SK-N-SH treated with all-trans-retinoic acid at 6 μM for 48 hours (cell line): ENCODE data around the gene AP1S1.

Experiments
- BACH2 ChIP-seq: fragments of 250-450 bp; sonication (Bioruptor Pico); IDR thresholded peaks from 2 replicates; pipeline ENCODE4 v1.9.0; 2021; ENCODE audit warnings: mild to moderate bottlenecking, borderline replicate concordance
- CSDC2 ChIP-seq: fragments of 250-450 bp; sonication (Bioruptor Pico); IDR thresholded peaks from 2 replicates; pipeline ENCODE4 v1.5.0; 2020; ENCODE audit warnings: mild to moderate bottlenecking, moderate library complexity
- CSRNP3 ChIP-seq: fragments of 250-450 bp; sonication (Bioruptor Pico); IDR thresholded peaks from 2 replicates; pipeline ENCODE4 v1.5.1; 2021; ENCODE audit warnings: mild to moderate bottlenecking, moderate library complexity
- GLIS3 ChIP-seq: fragments of 250-450 bp; sonication (Bioruptor Pico); IDR thresholded peaks from 2 replicates; pipeline ENCODE4 v1.5.0; 2020; ENCODE audit warnings: mild to moderate bottlenecking, moderate library complexity
- PATZ1 ChIP-seq: fragments of 250-450 bp; sonication (Bioruptor Pico); IDR thresholded peaks from 2 replicates; pipeline ENCODE4 v1.8.0; 2020; ENCODE audit warnings: mild to moderate bottlenecking, moderate library complexity, borderline replicate concordance
- ZFP30 ChIP-seq: fragments of 450-650 bp; formaldehyde crosslinking; IDR thresholded peaks from 2 replicates; pipeline ENCODE4 v1.5.0; 2022; ENCODE audit warnings: mild to moderate bottlenecking, moderate library complexity
- ZNF565 ChIP-seq: fragments of 450-650 bp; formaldehyde crosslinking; conservative IDR thresholded peaks from 2 replicates; pipeline ENCODE4 v1.5.0; 2020; ENCODE audit warnings: low read depth, mild to moderate bottlenecking, moderate library complexity

- no peak for TF ChIP-seq PATZ1 (CRISPR knock-in tag)
- no peak for TF ChIP-seq CSDC2 (CRISPR knock-in tag)
- TF ChIP-seq ZNF565 = no peak
- TF ChIP-seq CSRNP3 (CRISPR knock-in tag) = no peak
- TF ChIP-seq ZFP30 (CRISPR knock-in tag) = no peak
- TF ChIP-seq GLIS3 (CRISPR knock-in tag) = no peak
- no peak for TF ChIP-seq BACH2 (CRISPR knock-in tag)
Observed at GRCh38 chr7:101174322-101174854, 20.1 kb downstream of the AP1S1 start.
